ENCODE results near the gene AIMP1. TPM values are rescaled to one million over a fixed set of nuclear protein-coding genes. Genes with fewer than 3 reads are reported as not detected.

Gene AIMP1
- total and polyA plus RNA-seq, 2 of the 13 experiments (the other 11 are each of a cell fraction or from before 2014, with no cell fraction given): 28.6 to 82.9 TPM

DNA sequence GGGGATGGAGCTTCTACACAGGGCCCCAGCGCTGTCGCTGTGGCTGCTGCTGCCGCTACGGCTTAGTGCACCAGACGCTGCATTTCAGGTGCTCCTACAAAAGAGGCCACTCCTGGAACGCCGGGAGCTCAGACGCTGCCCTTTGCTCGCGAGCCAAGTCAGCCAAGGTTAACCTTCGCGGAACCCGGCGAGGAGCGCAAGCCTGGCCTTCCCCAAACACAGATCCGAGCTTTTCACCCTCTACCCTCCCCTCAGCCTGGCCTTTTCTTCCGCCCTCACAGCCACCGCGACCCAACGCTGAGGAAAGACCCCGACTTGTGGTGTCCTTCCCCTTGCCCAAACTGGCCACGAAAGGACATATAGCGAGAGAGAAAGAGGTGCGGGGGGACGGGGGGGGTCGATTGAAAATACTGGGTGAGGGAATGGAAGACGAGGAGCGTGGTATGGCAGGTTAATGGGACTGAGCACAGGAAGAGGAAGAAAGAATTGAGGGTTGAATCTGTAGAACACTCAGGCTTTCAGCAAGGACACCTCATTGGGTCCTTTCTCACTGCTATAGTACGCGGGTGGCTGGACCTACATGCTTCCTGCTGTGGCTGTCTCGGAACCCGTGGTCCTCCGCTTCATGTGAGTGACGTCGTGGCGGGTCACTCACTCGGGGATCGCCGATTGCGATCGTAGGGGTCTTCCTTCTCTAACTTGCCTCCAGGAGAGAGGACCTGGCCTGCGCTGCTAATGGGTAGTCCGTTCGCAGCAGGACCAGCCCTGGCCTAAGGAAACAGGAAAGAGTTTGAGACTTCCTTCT is at the start of gene AIMP1, which contains the start of gene TBCK (continued):
- TF ChIP-seq ZNF670 (CRISPR knock-in tag; IDR thresholded peaks at IDR 0.05; ENCODE audit: borderline replicate concordance) (peak; percentile 77; the same call in 1 of the 2 replicates), TAF1 (CRISPR knock-in tag; IDR thresholded peaks at IDR 0.05) (peak; percentile 80), ZNF343 (CRISPR knock-in tag; IDR thresholded peaks at IDR 0.05) (no peak; the same call in 1 of the 2 replicates), FOXJ3 (CRISPR knock-in tag; IDR thresholded peaks at IDR 0.05; ENCODE audit: borderline replicate concordance) (no peak), ZNF34 (CRISPR knock-in tag; IDR thresholded peaks at IDR 0.05; ENCODE audit: borderline replicate concordance) (peak; percentile 82; the same call in 1 of the 2 replicates), RBFOX2 (IDR thresholded peaks at IDR 0.05; ENCODE audit: low read depth, low read length) (peak; percentile 96), ZFY (CRISPR knock-in tag; IDR thresholded peaks at IDR 0.05) (peak; percentile 84), NRL (CRISPR knock-in tag; IDR thresholded peaks at IDR 0.05; ENCODE audit: borderline replicate concordance) (peak; percentile 73; the same call in 1 of the 2 replicates), REXO4 (CRISPR knock-in tag; IDR thresholded peaks at IDR 0.05; ENCODE audit: borderline replicate concordance) (no peak), ZFP62 (CRISPR knock-in tag; IDR thresholded peaks at IDR 0.05) (no peak), SRSF1 (optimal IDR thresholded peaks at IDR 0.05; ENCODE audit: low read depth, low read length) (no peak), MIER3 (CRISPR knock-in tag; IDR thresholded peaks at IDR 0.05; ENCODE audit: borderline replicate concordance) (no peak), ZNF234 (CRISPR knock-in tag; conservative IDR thresholded peaks at IDR 0.05) (no peak), PRPF4 (IDR thresholded peaks at IDR 0.05; ENCODE audit: low read depth, low read length, poor library complexity, severe bottlenecking) (no peak), NPAS2 (CRISPR knock-in tag; IDR thresholded peaks at IDR 0.05; ENCODE audit: borderline replicate concordance) (no peak), FOXA3 (CRISPR knock-in tag; IDR thresholded peaks at IDR 0.05) (peak; percentile 16; the same call in 1 of the 2 replicates), POLR2AphosphoS2 (IDR thresholded peaks at IDR 0.05; ENCODE audit: low read depth, low read length) (no peak), ZNF260 (CRISPR knock-in tag; IDR thresholded peaks at IDR 0.05; ENCODE audit: borderline replicate concordance, low read depth) (no peak), ZKSCAN8 (CRISPR knock-in tag; IDR thresholded peaks at IDR 0.05; ENCODE audit: borderline replicate concordance) (no peak)
- TF ChIP-seq, protein P1, sequence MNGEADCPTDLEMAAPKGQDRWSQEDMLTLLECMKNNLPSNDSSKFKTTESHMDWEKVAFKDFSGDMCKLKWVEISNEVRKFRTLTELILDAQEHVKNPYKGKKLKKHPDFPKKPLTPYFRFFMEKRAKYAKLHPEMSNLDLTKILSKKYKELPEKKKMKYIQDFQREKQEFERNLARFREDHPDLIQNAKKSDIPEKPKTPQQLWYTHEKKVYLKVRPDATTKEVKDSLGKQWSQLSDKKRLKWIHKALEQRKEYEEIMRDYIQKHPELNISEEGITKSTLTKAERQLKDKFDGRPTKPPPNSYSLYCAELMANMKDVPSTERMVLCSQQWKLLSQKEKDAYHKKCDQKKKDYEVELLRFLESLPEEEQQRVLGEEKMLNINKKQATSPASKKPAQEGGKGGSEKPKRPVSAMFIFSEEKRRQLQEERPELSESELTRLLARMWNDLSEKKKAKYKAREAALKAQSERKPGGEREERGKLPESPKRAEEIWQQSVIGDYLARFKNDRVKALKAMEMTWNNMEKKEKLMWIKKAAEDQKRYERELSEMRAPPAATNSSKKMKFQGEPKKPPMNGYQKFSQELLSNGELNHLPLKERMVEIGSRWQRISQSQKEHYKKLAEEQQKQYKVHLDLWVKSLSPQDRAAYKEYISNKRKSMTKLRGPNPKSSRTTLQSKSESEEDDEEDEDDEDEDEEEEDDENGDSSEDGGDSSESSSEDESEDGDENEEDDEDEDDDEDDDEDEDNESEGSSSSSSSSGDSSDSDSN (CRISPR knock-in tag; IDR thresholded peaks at IDR 0.05): peak; percentile 73; the same call in 1 of the 2 replicates
- TF ChIP-seq, protein P2, sequence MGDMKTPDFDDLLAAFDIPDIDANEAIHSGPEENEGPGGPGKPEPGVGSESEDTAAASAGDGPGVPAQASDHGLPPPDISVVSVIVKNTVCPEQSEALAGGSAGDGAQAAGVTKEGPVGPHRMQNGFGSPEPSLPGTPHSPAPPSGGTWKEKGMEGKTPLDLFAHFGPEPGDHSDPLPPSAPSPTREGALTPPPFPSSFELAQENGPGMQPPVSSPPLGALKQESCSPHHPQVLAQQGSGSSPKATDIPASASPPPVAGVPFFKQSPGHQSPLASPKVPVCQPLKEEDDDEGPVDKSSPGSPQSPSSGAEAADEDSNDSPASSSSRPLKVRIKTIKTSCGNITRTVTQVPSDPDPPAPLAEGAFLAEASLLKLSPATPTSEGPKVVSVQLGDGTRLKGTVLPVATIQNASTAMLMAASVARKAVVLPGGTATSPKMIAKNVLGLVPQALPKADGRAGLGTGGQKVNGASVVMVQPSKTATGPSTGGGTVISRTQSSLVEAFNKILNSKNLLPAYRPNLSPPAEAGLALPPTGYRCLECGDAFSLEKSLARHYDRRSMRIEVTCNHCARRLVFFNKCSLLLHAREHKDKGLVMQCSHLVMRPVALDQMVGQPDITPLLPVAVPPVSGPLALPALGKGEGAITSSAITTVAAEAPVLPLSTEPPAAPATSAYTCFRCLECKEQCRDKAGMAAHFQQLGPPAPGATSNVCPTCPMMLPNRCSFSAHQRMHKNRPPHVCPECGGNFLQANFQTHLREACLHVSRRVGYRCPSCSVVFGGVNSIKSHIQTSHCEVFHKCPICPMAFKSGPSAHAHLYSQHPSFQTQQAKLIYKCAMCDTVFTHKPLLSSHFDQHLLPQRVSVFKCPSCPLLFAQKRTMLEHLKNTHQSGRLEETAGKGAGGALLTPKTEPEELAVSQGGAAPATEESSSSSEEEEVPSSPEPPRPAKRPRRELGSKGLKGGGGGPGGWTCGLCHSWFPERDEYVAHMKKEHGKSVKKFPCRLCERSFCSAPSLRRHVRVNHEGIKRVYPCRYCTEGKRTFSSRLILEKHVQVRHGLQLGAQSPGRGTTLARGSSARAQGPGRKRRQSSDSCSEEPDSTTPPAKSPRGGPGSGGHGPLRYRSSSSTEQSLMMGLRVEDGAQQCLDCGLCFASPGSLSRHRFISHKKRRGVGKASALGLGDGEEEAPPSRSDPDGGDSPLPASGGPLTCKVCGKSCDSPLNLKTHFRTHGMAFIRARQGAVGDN (CRISPR knock-in tag; IDR thresholded peaks at IDR 0.05): peak; percentile 88
- TF ChIP-seq, protein P3, sequence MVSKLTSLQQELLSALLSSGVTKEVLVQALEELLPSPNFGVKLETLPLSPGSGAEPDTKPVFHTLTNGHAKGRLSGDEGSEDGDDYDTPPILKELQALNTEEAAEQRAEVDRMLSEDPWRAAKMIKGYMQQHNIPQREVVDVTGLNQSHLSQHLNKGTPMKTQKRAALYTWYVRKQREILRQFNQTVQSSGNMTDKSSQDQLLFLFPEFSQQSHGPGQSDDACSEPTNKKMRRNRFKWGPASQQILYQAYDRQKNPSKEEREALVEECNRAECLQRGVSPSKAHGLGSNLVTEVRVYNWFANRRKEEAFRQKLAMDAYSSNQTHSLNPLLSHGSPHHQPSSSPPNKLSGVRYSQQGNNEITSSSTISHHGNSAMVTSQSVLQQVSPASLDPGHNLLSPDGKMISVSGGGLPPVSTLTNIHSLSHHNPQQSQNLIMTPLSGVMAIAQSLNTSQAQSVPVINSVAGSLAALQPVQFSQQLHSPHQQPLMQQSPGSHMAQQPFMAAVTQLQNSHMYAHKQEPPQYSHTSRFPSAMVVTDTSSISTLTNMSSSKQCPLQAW (CRISPR knock-in tag; IDR thresholded peaks at IDR 0.05): peak; percentile 96

Data from HepG2 (cell line).